AG09309 (cell line): ENCODE data around the gene DEFB114.

Source experiments
- DNase-seq: peaks from one replicate; pipeline ENCODE4 v3.0.0-alpha.2; 2010; ENCODE audit warnings: low read depth
- H3K4me3 ChIP-seq: 2 replicates; pipeline ENCODE4 v1.5.1; 2011; ENCODE audit warnings: mild to moderate bottlenecking, low read depth, low read length, moderate library complexity; ENCODE audit not compliant: control insufficient read depth
- CTCF ChIP-seq: IDR thresholded peaks from 2 replicates; pipeline ENCODE4 v1.5.1; 2011; ENCODE audit warnings: mild to moderate bottlenecking, low read depth, low read length, inconsistent platforms; ENCODE audit not compliant: insufficient read depth, control insufficient read depth; ENCODE audit errors: missing control alignments

Gene DEFB114

GRCh38 chr6:49982046-49982445 is 18.1 kb upstream of the DEFB114 start:
- no peak overlapping the region for H3K4me3 ChIP-seq
- TF ChIP-seq CTCF: no peak
- DNase-seq: no peak

- no peak for TF ChIP-seq CTCF
- no peak for DNase-seq
- no peak overlapping the region for H3K4me3 ChIP-seq
Observed at GRCh38 chr6:49980898-49981297, 16.9 kb upstream of the DEFB114 start.

GRCh38 chr6:49979584-49979983 is 15.6 kb upstream of the DEFB114 start:
- no peak for DNase-seq
- TF ChIP-seq CTCF: no peak
- H3K4me3 ChIP-seq: no peak overlapping the region

- DNase-seq: no peak
- TF ChIP-seq CTCF: no peak
- H3K4me3 ChIP-seq: no peak overlapping the region
Observed at GRCh38 chr6:49978332-49979226, 14.6 kb upstream of the DEFB114 start.

GRCh38 chr6:49969605-49970004 is 5.6 kb upstream of the DEFB114 start, which contains the start of gene DEFB113:
Gene DEFB113 (minus strand): TSS chr6:49969625. CDS start chr6:49969625, 0 bp downstream.
- TF ChIP-seq CTCF: no peak
- H3K4me3 ChIP-seq: no peak within 1 kb of the TSS
- DNase-seq: no peak

GRCh38 chr6:49966823-49967222 is 2.9 kb upstream of the DEFB114 start:
- no peak for DNase-seq
- no peak overlapping the region for H3K4me3 ChIP-seq
- TF ChIP-seq CTCF: no peak
